Stimulated activated CD4-positive, alpha-beta T cell treated with anti-CD3 and anti-CD28 coated beads, Interleukin-2, amount 100 ng/mL, for 48 hours (primary cell): ENCODE results near the gene ALKAL2.

Experiments used
- DNase-seq, 2 donors: peaks; one replicate each; pipeline ENCODE4 v3.0.0-alpha.2; 2020

Gene ALKAL2

DNA sequence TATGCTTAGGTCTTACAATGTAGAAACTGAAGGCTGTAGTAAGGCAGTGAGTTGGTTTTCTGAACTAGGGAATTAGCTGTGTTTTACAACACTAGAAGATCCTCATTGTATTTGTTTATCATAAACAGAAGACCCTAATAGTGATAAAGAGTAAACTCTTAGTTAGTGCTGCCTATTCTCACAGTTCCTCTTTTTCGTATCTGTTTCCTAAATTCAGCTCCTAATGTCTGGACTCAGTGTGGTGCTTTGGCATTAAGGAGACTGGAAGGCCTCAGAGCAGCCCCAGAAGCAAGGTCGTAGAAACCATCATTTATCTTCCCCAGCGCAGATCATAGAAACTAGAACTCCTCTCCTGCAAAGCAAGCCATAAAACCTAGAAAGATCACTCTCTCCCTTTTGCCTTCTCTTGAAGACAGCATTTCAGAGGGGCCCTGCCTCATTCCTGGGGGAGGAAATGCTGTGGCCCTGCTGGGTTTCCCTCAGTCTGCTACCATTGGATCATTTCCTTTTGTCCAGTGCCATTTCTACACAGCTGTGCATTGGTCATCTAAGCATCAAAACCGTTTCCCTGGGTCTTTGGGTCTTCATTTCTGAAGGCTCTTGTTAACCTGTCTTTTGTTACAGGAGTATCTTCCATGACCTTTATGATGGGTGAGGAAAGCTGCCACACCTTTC is 18.4 kb downstream of the ALKAL2 start:
- no peak for DNase-seq

DNA sequence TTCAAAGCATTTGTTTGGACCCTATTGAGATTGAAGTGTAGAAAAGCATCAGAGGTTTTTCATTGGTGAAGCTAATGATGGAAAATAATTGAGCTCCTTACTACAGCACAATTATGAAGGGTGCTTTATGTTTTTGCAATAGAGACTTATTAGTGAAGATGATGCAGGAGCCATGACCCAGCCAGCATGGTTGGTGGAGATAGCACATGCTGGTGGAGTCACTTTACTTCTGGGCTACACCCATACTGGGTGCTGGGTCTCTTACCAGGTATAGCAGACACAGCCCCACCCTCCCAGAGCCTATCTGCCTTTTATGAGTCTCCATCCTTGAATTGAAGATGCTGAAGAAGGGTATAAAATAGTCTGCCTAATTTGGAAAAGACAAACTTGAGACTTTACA is 19.6 kb downstream of the ALKAL2 start:
- DNase-seq, result no peak

DNA sequence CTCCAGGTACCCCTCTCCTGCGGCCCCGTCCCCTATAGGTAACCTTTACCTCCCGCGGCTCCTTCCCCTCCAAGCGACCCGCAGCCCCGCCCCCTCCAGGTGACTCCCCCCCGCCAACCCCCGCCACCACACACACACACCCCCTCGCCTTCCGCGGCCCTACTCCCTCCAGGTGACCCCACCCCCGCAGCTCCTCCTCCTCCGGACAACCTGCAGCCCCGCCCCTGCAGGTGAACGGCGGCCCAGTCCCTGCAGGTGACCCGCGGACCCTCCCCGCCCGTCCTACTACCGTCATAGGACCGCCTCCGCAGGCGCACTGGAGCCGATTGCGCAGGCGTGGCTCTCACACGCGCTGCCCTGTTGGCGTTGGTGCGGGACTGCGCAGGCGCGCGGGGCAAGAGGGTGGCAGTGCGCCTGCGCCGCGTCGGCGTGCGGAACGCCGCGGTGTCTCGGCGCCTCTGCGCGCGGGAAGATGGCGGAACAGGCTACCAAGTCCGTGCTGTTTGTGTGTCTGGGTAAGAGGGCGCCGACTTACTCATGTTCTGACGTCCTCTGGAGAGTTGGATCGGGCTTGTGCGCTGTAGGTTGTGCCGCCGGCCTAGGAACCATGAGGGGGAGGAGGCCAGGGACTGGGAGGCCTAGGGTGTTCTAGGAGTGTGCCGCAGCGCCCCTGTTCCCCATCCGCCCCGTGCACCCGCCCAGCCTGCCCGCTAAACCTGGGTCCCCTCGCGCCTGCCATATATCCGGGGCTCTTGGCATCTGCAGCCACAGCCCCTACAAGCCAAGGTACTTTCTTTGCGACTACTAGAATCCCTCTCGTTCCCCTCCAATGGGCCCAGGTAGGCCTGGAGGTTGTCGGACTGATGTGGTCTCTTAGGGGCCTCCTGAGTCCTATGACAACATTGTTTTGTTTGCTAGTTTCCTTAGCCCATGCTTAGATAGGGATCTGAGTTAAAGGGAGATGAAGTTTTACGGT is 23.1 kb downstream of the ALKAL2 start, which contains the start of gene ACP1:
Gene ACP1, plus strand, starts transcription at position 455 of the 976 bp plus-strand sequence. Its CDS starts 18 bp downstream, at position 473.
- peak; percentile 88 to 90 for DNase-seq

DNA sequence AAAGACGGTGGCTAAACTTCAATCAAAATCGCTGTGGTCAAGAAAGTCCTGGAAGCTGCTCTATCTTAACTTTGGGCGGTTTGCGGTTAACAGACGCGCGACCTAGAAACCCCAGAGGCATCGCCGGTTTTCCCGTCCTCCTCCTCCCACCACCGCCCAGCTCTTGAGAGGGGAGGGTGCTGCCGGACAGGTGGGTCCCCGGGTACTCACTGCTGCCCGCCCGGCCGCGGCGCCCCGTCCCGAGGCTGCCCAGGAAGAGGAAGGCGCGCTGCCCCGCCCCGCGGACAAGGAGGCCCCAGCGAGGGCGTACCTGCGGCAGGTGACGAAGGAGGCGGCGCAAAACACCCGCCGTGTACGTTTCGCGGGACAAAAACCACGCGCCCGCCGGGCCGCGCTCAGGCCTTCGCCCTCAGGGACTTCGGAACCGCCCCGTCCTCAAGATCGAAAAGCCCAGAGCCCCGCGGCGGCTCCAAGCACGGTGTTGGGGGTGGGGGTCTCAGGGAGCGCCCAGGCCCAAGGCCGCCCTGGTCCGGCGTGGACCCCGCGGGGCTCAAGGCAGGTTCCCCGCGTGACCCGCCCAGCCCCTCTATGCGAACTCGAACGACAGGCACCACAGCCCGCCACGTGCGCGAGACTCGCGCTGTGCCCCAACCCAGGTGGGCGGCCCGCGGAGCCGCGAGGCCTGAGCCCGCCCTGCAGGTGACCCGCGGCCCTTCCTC is 24.0 kb downstream of the ALKAL2 start, which contains the start of gene SH3YL1:
Gene SH3YL1, minus strand, starts transcription at position 259 of the 719 bp plus-strand sequence. Its CDS starts 48 bp downstream, at position 211.
- DNase-seq, result peak; percentile 20 to 24

- DNase-seq, result no peak
Observed at GRCh38 chr2:263022-263738, 24.7 kb downstream of the ALKAL2 start.

GRCh38 chr2:262117-262516 is 25.8 kb downstream of the ALKAL2 start:
- DNase-seq, result no peak

- DNase-seq, result no peak
Observed at GRCh38 chr2:260507-261161, 27.3 kb downstream of the ALKAL2 start.

DNA sequence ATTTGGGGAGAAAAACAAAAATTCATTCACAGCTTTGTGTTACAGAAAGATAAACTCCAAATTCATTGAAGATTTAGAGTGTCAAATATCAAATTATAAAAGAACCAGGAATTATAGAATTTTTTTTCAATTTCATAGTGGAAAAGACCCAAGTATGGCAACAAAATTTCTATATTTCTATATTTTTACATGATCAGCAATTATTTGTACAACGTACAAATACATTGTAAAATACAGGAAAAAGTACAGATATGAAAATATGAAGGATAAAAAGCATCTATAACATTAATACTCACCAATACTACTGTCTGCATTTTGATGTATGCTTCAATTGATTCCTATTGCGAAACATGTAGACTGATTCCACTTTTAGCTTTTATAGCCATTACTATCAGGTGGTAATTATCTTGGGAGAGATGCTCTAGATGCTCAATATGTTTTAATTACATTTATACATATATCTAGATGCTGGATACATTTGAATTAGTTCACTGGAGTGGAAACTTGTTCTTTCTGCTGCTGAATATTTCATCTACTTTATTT is 28.0 kb downstream of the ALKAL2 start:
- no peak for DNase-seq

- DNase-seq, result no peak
Observed at GRCh38 chr2:258933-259332, 29.0 kb downstream of the ALKAL2 start.

DNA sequence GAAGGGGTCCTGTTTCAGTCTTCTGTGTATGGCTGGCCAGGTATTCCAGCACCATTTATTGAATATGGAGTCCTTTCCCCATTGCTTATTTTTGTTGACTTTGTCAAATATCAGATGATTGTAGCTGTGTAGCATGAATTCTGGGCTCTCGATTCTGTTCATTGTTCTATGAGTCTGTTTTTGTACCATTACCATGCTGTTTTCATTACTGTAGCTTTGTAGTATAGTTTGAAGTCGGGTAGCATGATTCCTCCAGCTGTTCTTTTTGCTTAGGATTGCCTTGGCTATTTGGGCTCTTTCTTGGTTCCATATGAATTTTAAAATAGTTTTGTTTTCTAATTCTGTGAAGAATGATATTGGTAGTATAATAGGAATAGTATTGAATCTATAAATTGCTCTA is 30.0 kb downstream of the ALKAL2 start:
- no peak for DNase-seq

DNA sequence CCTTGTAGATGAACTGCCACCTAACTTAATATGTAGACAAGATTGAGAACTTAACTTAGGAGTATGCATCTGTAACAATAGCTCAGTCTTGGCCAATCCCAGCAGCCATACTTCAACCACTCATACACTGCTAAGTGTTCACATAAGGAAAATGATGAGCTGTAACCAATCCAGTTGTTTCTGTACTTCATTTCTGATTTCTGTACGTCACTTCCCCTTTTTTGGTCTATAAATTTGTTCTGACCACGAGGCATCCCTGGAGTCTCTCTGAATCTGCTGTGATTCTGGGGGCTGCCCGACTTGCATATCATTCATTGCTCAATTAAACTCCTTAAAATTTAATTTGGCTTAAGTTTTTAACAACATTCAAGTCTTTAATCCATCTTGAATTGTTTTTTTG is 30.5 kb downstream of the ALKAL2 start:
- DNase-seq, result no peak

DNA sequence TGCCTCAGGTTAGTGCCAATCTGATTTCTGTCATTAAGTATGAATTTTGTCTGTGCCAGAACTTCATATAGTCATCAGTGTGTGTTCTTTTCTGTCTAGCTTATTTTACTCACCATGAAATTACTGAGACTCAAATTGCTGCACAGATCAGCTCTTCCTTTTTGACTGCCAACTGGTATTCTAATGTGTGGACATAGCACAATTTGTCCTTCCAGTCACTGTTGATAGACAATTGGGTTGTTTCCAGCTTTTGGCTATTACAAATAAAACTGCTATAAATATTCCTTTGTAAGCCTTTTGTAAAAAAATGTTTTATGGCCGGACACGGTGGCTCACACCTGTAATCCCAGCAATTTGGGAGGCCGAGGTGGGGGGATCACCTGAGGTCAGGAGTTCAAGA is 31.8 kb downstream of the ALKAL2 start:
- no peak for DNase-seq

DNA sequence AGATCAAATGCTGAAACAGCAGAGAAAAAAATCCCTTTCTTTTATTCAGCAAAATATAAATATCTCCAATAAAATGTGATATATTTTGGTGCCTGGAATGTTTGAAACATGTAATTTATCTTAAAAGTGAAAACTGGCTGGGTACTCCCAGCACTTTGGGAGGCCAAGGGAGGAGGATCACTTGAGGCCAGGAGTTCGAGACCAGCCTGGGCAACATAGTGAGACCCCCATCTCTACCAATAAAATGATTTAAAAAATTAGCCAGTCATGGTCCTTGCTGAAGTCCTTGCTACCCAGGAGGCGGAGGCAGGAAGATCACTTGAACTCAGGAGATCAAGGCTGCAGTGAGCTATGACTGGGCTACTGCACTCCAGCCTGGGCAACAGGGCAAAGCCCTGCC is 32.7 kb downstream of the ALKAL2 start:
- no peak for DNase-seq

DNA sequence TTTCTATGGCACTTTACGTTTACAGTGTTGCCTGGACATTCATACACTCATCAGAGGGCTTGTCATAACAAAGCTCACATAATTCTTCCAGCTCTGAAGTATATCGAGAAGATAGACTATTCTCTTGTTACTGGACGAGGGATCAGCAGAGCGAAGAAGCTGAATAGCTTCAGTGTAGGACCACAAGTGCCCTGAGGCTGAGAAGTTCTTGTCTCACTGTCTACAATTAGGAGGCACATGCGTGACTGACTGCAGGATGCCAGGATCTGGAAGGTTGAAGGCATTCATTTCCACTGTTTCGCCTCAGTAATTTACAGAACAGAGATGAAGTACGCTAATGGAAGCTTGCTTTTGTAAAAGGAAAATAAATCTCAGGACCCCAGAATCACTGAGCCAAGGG is 33.6 kb downstream of the ALKAL2 start:
- no peak for DNase-seq

DNA sequence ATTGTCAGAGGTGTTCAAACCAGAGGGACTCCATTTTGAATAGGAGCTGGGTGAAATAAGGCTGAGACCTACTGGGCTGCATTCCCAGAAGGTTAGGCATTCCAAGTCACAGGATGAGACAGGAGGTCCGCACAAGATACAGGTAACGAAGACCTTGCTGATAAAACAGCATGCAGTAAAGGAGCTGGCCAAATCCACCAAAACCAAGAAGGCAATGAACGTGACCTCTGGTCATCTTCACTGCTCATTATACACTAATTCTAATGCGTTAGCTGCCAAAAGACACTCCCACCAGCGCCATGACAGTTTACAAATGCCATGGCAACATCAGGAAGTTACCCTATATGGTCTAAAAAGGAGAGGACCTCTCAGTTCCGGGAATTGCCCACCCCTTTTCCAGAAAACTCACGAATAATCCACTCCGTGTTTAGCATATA is 34.7 kb downstream of the ALKAL2 start:
- DNase-seq, result no peak

GRCh38 chr2:252001-252602 is 35.8 kb downstream of the ALKAL2 start:
- no peak for DNase-seq

- DNase-seq, result no peak
Observed at GRCh38 chr2:249538-250042, 38.3 kb downstream of the ALKAL2 start.

GRCh38 chr2:248724-249123 is 39.2 kb downstream of the ALKAL2 start:
- no peak for DNase-seq

GRCh38 chr2:246489-247144 is 41.3 kb downstream of the ALKAL2 start:
- DNase-seq, result peak in 1 of 2 donors; percentile 30

GRCh38 chr2:244547-244946 is 43.3 kb downstream of the ALKAL2 start:
- DNase-seq, result no peak
